Measurements from ENCODE around the gene GPC3. TPM values are rescaled to one million over a fixed set of nuclear protein-coding genes. Genes with fewer than 3 reads are reported as not detected.

Gene GPC3
- total RNA-seq, 2 experiments from 2014 or later: 0.58 to 0.63 TPM

DNA sequence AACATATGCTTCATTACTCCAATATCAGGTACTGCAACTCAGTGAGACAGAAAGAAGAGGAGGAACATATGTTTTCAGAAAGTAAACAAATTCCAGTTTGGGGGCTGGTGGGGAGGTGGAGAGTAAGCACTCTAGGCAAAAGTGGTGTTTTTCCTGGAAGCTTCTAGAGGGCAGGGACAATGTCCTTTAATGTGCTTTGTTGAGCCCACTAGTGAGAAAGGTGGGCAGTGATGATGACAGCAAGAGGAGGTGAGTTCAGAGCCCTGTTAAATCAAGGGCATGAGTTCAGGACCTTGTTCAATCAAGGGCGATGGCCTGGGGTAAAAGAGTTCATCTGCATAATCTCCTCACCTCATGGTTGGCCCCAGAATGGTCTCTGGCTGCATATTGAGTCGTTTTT is 38.4 kb downstream of the GPC3 start:
- Mint-ChIP-seq H3K36me3 (ENCODE audit: low read depth) (no peaks in the 10 kb centered on the region), H3K27ac (no peak overlapping the region), H3K9me3 (no peaks in the 10 kb centered on the region), H3K4me1 (ENCODE audit: low read depth) (no peaks in the 10 kb centered on the region), H3K4me3 (no peak overlapping the region), H3K27me3 (no peaks in the 10 kb centered on the region)
- POLR2A ChIA-PET: no interaction called here
- DNase-seq (no peak), ATAC-seq (no peak)
- CTCF ChIA-PET: no interaction called here
- intact Hi-C loops (cut with micrococcal nuclease): no loop called here
- no peak for TF ChIP-seq CTCF (IDR thresholded peaks at IDR 0.05)

DNA sequence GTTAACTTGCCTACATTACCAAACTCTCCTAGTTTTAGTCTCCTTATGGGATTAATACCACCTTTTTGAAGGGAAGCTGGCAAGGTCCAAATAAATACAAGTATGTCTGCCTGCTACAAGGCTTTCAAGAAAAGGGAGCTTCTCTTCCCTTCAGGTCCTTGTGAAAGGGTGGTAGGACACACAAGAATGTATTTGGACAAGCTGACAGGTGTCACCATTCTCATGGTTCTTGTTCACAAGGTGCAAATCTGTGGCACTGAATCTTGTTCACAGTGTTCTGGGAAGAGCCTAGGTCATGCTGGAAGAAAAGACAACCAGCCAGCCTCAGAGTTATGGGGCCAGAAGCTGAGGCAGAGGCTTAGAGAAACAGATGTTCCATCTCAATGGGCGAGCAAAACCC is 41.9 kb downstream of the GPC3 start:
- Mint-ChIP-seq H3K27ac (no peak overlapping the region), H3K9me3 (no peaks in the 10 kb centered on the region), H3K4me1 (ENCODE audit: low read depth) (no peaks in the 10 kb centered on the region), H3K36me3 (ENCODE audit: low read depth) (no peaks in the 10 kb centered on the region), H3K27me3 (no peaks in the 10 kb centered on the region), H3K4me3 (no peak overlapping the region)
- POLR2A ChIA-PET: no interaction called here
- intact Hi-C loops (cut with micrococcal nuclease): no loop called here
- no peak for TF ChIP-seq CTCF (IDR thresholded peaks at IDR 0.05)
- CTCF ChIA-PET: interaction anchor here (0.9 kb wide), 1 partner anchor 156 kb away, joined by 3 read pairs; no protein-coding TSS in a partner anchor
- ATAC-seq (no peak), DNase-seq (no peak)

DNA sequence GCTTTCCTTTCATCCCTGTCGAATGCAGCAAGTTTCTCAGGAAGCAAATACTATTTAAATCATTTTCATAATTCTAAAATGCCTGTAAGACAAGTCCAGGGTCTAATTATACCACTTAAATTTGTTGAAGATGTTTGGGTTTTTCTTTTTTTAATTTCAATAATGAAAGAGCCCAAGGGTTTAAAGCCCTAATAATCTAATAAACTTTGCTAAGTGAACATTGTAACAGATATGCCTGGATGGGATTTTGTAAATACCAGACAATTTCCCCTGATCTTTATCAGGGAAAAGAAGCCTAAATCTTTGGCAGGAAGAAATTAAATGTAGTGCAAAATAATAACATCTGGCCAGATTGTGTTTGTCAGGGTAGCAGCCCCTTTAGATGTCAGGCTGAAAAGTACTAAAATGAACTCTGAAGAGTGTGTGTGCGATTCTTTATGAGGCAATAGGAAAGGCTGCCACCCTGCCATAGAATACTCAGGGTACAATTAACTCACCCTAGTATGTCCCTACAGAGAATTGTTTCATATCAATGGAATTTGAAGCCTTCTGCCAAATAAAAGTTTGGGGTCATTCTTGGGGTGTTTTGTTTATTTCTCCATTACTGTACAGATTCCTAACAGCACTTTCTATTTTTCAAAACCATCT is 45.6 kb downstream of the GPC3 start:
- TF ChIP-seq CTCF (IDR thresholded peaks at IDR 0.05): no peak
- ATAC-seq (no peak), DNase-seq (no peak)
- no peak overlapping the region for H3K4me3 Mint-ChIP-seq
- H3K4me1 Mint-ChIP-seq (ENCODE audit: low read depth): no peaks in the 10 kb centered on the region
- no peaks in the 10 kb centered on the region for H3K27me3 Mint-ChIP-seq
- intact Hi-C loops (cut with micrococcal nuclease): no loop called here
- no peaks in the 10 kb centered on the region for H3K9me3 Mint-ChIP-seq
- ChIA-PET CTCF (no interaction called here), POLR2A (no interaction called here)
- H3K27ac Mint-ChIP-seq: no peak overlapping the region
- no peaks in the 10 kb centered on the region for H3K36me3 Mint-ChIP-seq (ENCODE audit: low read depth)

- ATAC-seq: no peak
- intact Hi-C loops (cut with micrococcal nuclease): no loop called here
- Mint-ChIP-seq H3K4me1 (ENCODE audit: low read depth) (no peaks in the 10 kb centered on the region), H3K9me3 (no peaks in the 10 kb centered on the region), H3K27me3 (no peaks in the 10 kb centered on the region), H3K4me3 (no peak overlapping the region), H3K36me3 (ENCODE audit: low read depth) (no peaks in the 10 kb centered on the region), H3K27ac (no peak overlapping the region)
- POLR2A ChIA-PET: no interaction called here
- TF ChIP-seq CTCF (IDR thresholded peaks at IDR 0.05): no peak
- CTCF ChIA-PET: interaction anchor here (0.8 kb wide), 1 partner anchor 146 kb away, joined by 3 read pairs; no protein-coding TSS in a partner anchor
- DNase-seq: no peak
Observed at GRCh38 chrX:133938530-133938929, 46.9 kb downstream of the GPC3 start.

DNA sequence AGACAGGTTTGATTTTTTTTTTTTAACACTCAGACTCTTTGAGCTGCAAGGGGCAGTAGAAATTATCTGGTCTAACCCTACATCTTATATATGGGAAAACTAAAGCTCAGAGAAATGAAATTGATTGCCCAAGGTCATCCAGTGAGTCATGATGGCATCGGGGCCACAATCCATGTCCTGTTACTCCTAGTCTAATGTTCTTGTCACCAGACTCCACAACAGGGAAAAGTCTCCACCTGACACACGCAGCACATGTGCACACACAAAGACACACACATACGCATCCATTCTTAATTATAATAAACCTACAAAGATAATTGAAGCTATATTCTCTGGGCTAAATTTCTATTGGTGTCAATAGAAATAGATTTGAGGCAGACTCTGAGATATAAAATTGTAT is 48.4 kb downstream of the GPC3 start:
- ChIA-PET POLR2A (no interaction called here), CTCF (interaction anchor here (0.9 kb wide), 1 partner anchor 15 kb away, joined by 3 read pairs; no protein-coding TSS in a partner anchor)
- intact Hi-C loops (cut with micrococcal nuclease): no loop called here
- no peak overlapping the region for H3K27ac Mint-ChIP-seq
- H3K9me3 Mint-ChIP-seq: no peaks in the 10 kb centered on the region
- no peaks in the 10 kb centered on the region for H3K27me3 Mint-ChIP-seq
- DNase-seq: no peak
- H3K4me1 Mint-ChIP-seq (ENCODE audit: low read depth): no peaks in the 10 kb centered on the region
- H3K36me3 Mint-ChIP-seq (ENCODE audit: low read depth): no peaks in the 10 kb centered on the region
- no peak for TF ChIP-seq CTCF (IDR thresholded peaks at IDR 0.05)
- no peak overlapping the region for H3K4me3 Mint-ChIP-seq
- no peak for ATAC-seq

Data from activated CD8-positive, alpha-beta T cell treated with anti-CD3 and anti-CD28 coated beads for 36 hours (primary cell).